GM21360 (cell line): ENCODE data around the gene DDX31.
"Not testable (repeated sequence)": the region's sequence is repeated elsewhere in the genome, so short reads cannot be mapped to it uniquely, and the experiment has no call there.

ENCODE experiments used
- ATAC-seq: cut with Tn5 transposase; IDR thresholded peaks from one replicate; pipeline ENCODE4 v1.9.1; 2021; ENCODE audit warnings: mild to moderate bottlenecking, moderate library complexity; ENCODE audit not compliant: unreplicated experiment

Gene DDX31

GRCh38 chr9:132669698-132670456 lies at the start of gene DDX31:
TSS of gene DDX31 (minus strand) at chr9:132669983. CDS start at chr9:132669934, 49 bp downstream.
- ATAC-seq: peak; percentile 70

- ATAC-seq: not testable (repeated sequence)
Measured at GRCh38 chr9:132718381-132718928, 48.7 kb upstream of the DDX31 start.

GRCh38 chr9:132717326-132717945 lies 47.7 kb upstream of the DDX31 start:
- ATAC-seq: no peak

GRCh38 chr9:132716007-132716406 lies 46.2 kb upstream of the DDX31 start:
- ATAC-seq: no peak

GRCh38 chr9:132712753-132713152 lies 43.0 kb upstream of the DDX31 start:
- no peak for ATAC-seq

- ATAC-seq: no peak
Measured at GRCh38 chr9:132711846-132712245, 42.1 kb upstream of the DDX31 start.

GRCh38 chr9:132711152-132711551 lies 41.4 kb upstream of the DDX31 start:
- ATAC-seq: not testable (repeated sequence)

- ATAC-seq: no peak
Measured at GRCh38 chr9:132710333-132710732, 40.5 kb upstream of the DDX31 start.

- no peak for ATAC-seq
Measured at GRCh38 chr9:132708769-132709430, 39.1 kb upstream of the DDX31 start.

- ATAC-seq: no peak
Measured at GRCh38 chr9:132708239-132708638, 38.5 kb upstream of the DDX31 start.

GRCh38 chr9:132703336-132703735 lies 33.6 kb upstream of the DDX31 start:
- ATAC-seq: no peak

GRCh38 chr9:132702254-132702653 lies 32.5 kb upstream of the DDX31 start:
- ATAC-seq: no peak

- no peak for ATAC-seq
Measured at GRCh38 chr9:132699956-132700355, 30.2 kb upstream of the DDX31 start.

- no peak for ATAC-seq
Measured at GRCh38 chr9:132698989-132699388, 29.2 kb upstream of the DDX31 start.

- no peak for ATAC-seq
Measured at GRCh38 chr9:132697230-132697629, 27.4 kb upstream of the DDX31 start.

- no peak for ATAC-seq
Measured at GRCh38 chr9:132694144-132694543, 24.4 kb upstream of the DDX31 start.

- no peak for ATAC-seq
Measured at GRCh38 chr9:132690696-132691095, 20.9 kb upstream of the DDX31 start.

- no peak for ATAC-seq
Measured at GRCh38 chr9:132683873-132684272, 14.1 kb upstream of the DDX31 start.

GRCh38 chr9:132681561-132681960 lies 11.8 kb upstream of the DDX31 start:
- no peak for ATAC-seq

GRCh38 chr9:132679946-132680625 lies 10.3 kb upstream of the DDX31 start:
- no peak for ATAC-seq

GRCh38 chr9:132677976-132678375 lies 8.2 kb upstream of the DDX31 start:
- ATAC-seq: no peak
